Measurements from ENCODE around the gene FLRT1. TPM values are rescaled to one million over a fixed set of nuclear protein-coding genes. Genes with fewer than 3 reads are reported as not detected.

FLRT1 gene
- total RNA-seq, 1 experiment from 2014 or later = 0.39 TPM

GRCh38 chr11:64072403-64072802 is 36.7 kb downstream of the FLRT1 start:
- H3K4me1 ChIP-seq = no peaks in the 10 kb centered on the region
- no peaks in the 10 kb centered on the region for H3K27me3 Mint-ChIP-seq (ENCODE audit: insufficient read depth, unreplicated experiment)
- H3K36me3 Mint-ChIP-seq (ENCODE audit: insufficient read depth, unreplicated experiment) = no peaks in the 10 kb centered on the region
- no peak overlapping the region for H3K4me3 ChIP-seq (ENCODE audit: low read depth, low read length)
- POLR2A ChIA-PET = no interaction called here
- TF ChIP-seq CTCF (IDR thresholded peaks at IDR 0.05; ENCODE audit: insufficient read depth in 1 of 2, low read depth in 1 of 2, low read length in 1 of 2, severe bottlenecking in 1 of 2, unreplicated experiment in 1 of 2) = no peak
- no peaks in the 10 kb centered on the region for H3K27me3 ChIP-seq (replicated peaks; ENCODE audit: control insufficient read depth, insufficient read depth, low read length)
- no peak overlapping the region for H3K27ac Mint-ChIP-seq (ENCODE audit: unreplicated experiment)
- H3K36me3 ChIP-seq (ENCODE audit: control insufficient read depth, insufficient read depth, low read length) = no peaks in the 10 kb centered on the region; the same call in 1 of the 2 replicates
- DNase-seq = no peak
- no TSS peak for BruUV-seq (replicated peaks)
- H3K4me3 Mint-ChIP-seq (ENCODE audit: unreplicated experiment) = no peak overlapping the region
- no peaks in the 10 kb centered on the region for H3K4me1 Mint-ChIP-seq (ENCODE audit: low read depth, unreplicated experiment)
- intact Hi-C loops (cut with micrococcal nuclease; ENCODE audit: unreplicated experiment) = no loop called here
- CTCF ChIA-PET = no interaction called here
- H3K9me3 Mint-ChIP-seq (ENCODE audit: unreplicated experiment) = no peaks in the 10 kb centered on the region
- no peaks in the 10 kb centered on the region for H3K9me3 ChIP-seq

DNA sequence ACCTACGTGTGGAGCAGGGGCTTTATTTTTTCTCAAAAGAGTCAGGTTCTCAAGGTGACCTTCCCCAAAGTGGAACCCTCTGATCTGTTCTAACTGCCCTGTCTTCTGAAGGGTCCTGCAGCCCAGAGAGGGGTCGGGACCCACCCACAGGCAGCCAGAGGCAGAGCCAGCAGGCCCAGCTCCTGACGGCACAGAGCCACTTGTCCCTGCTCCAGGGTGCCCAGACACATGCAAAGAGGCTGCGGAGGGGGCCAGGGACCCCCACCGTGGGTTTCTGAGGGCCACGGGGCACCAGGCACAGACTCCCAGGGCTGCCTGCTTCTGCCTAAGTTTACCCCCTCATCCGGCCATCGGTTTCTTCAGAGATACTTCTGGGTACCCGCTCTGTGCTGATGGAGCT is 37.1 kb downstream of the FLRT1 start:
- Mint-ChIP-seq H3K4me3 (ENCODE audit: unreplicated experiment) (no peak overlapping the region), H3K4me1 (ENCODE audit: low read depth, unreplicated experiment) (no peaks in the 10 kb centered on the region), H3K36me3 (ENCODE audit: insufficient read depth, unreplicated experiment) (no peaks in the 10 kb centered on the region), H3K27me3 (ENCODE audit: insufficient read depth, unreplicated experiment) (no peaks in the 10 kb centered on the region), H3K9me3 (ENCODE audit: unreplicated experiment) (no peaks in the 10 kb centered on the region), H3K27ac (ENCODE audit: unreplicated experiment) (no peak overlapping the region)
- no peak for TF ChIP-seq CTCF (IDR thresholded peaks at IDR 0.05; ENCODE audit: insufficient read depth in 1 of 2, low read depth in 1 of 2, low read length in 1 of 2, severe bottlenecking in 1 of 2, unreplicated experiment in 1 of 2)
- Histone ChIP-seq H3K9me3 (no peaks in the 10 kb centered on the region), H3K36me3 (ENCODE audit: control insufficient read depth, insufficient read depth, low read length) (no peaks in the 10 kb centered on the region; the same call in 1 of the 2 replicates), H3K4me1 (no peaks in the 10 kb centered on the region), H3K27me3 (replicated peaks; ENCODE audit: control insufficient read depth, insufficient read depth, low read length) (no peaks in the 10 kb centered on the region), H3K4me3 (ENCODE audit: low read depth, low read length) (no peak overlapping the region)
- DNase-seq = no peak
- intact Hi-C loops (cut with micrococcal nuclease; ENCODE audit: unreplicated experiment) = no loop called here
- ChIA-PET POLR2A (no interaction called here), CTCF (no interaction called here)
- BruUV-seq (replicated peaks) = no TSS peak

- CTCF ChIA-PET = no interaction called here
- POLR2A ChIA-PET = interaction anchor here (0.6 kb wide), 1 partner anchor 74 kb away, joined by 6 read pairs; no protein-coding TSS in a partner anchor
Measured at GRCh38 chr11:64073542-64073941, 37.8 kb downstream of the FLRT1 start.

More at GRCh38 chr11:64073542-64073941, 37.8 kb downstream of the FLRT1 start:
- no peak for DNase-seq
- no TSS peak for BruUV-seq (replicated peaks)
- no peak for TF ChIP-seq CTCF (IDR thresholded peaks at IDR 0.05; ENCODE audit: insufficient read depth in 1 of 2, low read depth in 1 of 2, low read length in 1 of 2, severe bottlenecking in 1 of 2, unreplicated experiment in 1 of 2)
- intact Hi-C loops (cut with micrococcal nuclease; ENCODE audit: unreplicated experiment) = no loop called here
- Histone ChIP-seq H3K4me3 (ENCODE audit: low read depth, low read length) (no peak overlapping the region), H3K4me1 (no peaks in the 10 kb centered on the region), H3K27me3 (replicated peaks; ENCODE audit: control insufficient read depth, insufficient read depth, low read length) (no peaks in the 10 kb centered on the region), H3K36me3 (ENCODE audit: control insufficient read depth, insufficient read depth, low read length) (no peaks in the 10 kb centered on the region; the same call in 1 of the 2 replicates), H3K9me3 (no peaks in the 10 kb centered on the region)
- H3K4me1 Mint-ChIP-seq (ENCODE audit: low read depth, unreplicated experiment) = no peaks in the 10 kb centered on the region
- no peaks in the 10 kb centered on the region for H3K36me3 Mint-ChIP-seq (ENCODE audit: insufficient read depth, unreplicated experiment)
- no peak overlapping the region for H3K4me3 Mint-ChIP-seq (ENCODE audit: unreplicated experiment)
- H3K27me3 Mint-ChIP-seq (ENCODE audit: insufficient read depth, unreplicated experiment) = no peaks in the 10 kb centered on the region
- H3K9me3 Mint-ChIP-seq (ENCODE audit: unreplicated experiment) = no peaks in the 10 kb centered on the region
- H3K27ac Mint-ChIP-seq (ENCODE audit: unreplicated experiment) = no peak overlapping the region
